ENCODE data around the gene MEF2A.
"Not testable (repeated sequence)": the region's sequence is repeated elsewhere in the genome, so short reads cannot be mapped to it uniquely, and the experiment has no call there.

The MEF2A gene

DNA sequence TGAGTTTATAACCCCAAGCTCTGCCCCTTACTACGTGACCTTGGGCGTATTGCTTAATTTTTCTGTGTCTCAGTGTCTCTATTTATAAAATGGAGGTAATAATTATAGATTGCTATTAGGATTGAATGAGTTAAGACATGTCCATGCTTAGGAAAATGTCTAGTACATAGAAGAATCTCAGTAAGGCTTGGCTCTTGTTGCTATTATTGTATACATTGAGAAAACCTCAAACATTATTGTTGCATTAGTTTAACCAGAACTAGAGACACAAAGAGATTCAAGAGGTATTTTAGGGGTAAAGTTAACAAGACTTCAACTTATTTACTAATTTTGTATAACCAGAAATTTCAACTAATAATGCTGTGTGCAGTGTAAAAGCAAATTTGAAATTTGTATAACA is 66.7 kb downstream of the MEF2A start:
- DNase-seq (ENCODE audit: low read depth): no peak
- H3K4me3 ChIP-seq (ENCODE audit: low read depth, low read length): no peak overlapping the region

GRCh38 chr15:99633655-99634054 is 67.9 kb downstream of the MEF2A start:
- DNase-seq (ENCODE audit: low read depth): no peak
- H3K4me3 ChIP-seq (ENCODE audit: low read depth, low read length): no peak overlapping the region

DNA sequence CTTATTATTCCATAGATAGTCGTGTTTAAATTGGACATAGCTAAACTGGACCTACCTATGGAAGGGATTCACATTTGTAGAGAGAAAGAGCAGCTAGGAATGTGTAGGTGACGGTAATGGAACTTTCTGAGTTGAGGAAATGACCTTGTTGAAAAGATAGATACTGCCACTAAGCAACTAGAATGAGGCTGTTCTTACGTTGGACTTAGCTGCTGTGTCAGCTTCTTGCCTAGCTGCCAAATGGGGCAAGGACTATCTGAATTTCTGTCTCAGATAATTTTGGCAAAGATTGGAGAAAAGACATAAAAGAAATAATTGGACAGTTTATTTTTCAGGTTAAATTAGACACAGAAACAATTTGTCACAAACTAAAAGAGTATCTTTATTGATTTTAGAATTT is 68.8 kb downstream of the MEF2A start:
- no peak overlapping the region for H3K4me3 ChIP-seq (ENCODE audit: low read depth, low read length)
- DNase-seq (ENCODE audit: low read depth): no peak

GRCh38 chr15:99635145-99635544 is 69.4 kb downstream of the MEF2A start:
- DNase-seq (ENCODE audit: low read depth): no peak
- H3K4me3 ChIP-seq (ENCODE audit: low read depth, low read length): no peak overlapping the region

GRCh38 chr15:99635794-99636193 is 70.0 kb downstream of the MEF2A start:
- no peak overlapping the region for H3K4me3 ChIP-seq (ENCODE audit: low read depth, low read length)
- DNase-seq (ENCODE audit: low read depth): no peak

DNA sequence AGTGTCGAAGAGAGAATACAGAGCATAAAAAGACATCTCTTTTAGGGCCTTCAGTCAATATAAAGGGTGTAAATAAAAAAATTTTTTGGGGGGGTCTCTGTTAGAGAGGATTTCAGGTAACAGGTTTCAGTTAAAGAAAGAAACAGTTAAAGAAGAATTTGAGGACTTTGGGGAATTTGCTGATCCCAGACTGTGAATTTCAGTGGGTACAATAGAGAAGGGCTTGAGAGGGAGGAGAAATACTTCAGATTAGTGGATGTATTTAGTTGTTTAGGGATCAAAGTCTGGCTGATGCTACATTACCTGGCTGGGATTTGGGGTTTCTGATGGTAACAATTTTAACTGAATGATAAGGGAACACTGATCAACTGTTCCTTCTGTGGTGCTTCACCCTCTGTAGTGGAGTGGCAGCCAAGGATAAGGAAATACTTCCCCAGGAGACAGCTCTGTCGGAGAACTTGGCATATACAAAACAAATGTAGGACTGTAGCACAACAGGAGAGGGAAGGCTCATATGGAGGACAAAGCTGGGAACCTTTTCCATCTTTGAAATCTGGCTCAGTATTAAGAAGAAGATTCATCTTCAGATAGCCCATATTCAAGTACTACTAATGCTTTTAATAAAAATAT is 79.2 kb downstream of the MEF2A start:
- H3K4me3 ChIP-seq (ENCODE audit: low read depth, low read length): no peak overlapping the region
- DNase-seq (ENCODE audit: low read depth): no peak

DNA sequence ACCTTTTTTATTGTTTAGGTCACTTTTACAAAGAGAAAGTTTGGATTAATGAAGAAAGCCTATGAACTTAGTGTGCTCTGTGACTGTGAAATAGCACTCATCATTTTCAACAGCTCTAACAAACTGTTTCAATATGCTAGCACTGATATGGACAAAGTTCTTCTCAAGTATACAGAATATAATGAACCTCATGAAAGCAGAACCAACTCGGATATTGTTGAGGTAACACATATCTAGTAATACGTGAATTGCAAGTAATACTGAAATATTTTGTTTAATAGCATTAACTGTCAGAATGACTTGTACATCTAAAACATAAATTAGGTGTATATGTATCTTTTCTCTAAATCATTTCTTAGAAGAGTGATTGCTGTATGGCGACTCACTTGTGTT is 79.8 kb downstream of the MEF2A start:
- no peak for DNase-seq (ENCODE audit: low read depth)

DNA sequence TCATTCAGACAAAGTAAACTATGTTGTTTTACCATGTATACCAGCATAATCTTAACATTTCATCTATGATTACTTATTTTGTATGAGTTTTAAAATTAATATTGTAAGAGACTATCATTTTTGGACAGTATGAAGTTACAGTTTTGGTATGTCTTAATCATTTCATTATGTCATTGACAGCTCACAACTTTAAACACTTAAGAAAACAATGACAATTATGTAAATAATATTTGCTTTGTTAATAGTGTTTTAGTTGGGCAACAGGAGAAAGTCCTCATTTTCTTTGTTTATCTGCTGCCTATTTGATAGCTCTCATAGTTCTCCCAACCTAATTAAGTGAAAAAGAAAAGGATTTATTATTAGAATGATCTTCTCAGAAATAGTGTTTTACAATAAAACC is 80.2 kb downstream of the MEF2A start:
- H3K4me3 ChIP-seq (ENCODE audit: low read depth, low read length): no peak overlapping the region
- no peak for DNase-seq (ENCODE audit: low read depth)

More for the DNA sequence above, 79.8 kb downstream of the MEF2A start:
- no peak overlapping the region for H3K4me3 ChIP-seq (ENCODE audit: low read depth, low read length)

- H3K4me3 ChIP-seq (ENCODE audit: low read depth, low read length): no peak overlapping the region
- DNase-seq (ENCODE audit: low read depth): no peak
Measured at GRCh38 chr15:99651023-99651807, 85.4 kb downstream of the MEF2A start.

DNA sequence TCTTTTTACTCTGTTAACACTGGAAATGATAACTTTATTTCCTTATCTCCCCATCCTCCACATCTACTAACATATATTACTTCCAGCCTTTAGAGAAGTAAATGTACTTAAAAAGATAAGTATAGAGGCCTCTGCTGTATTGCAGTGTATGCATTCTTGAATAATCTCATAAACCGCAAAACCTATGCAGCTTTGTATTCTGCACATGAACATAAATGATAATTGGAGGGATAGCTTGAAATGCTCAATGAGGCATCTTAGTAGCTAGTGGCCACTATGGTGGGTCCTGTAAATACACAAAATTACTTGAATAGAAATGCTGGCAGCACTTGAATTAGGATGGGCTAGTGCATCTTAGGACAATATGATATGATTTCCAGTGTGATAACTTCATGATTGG is 90.4 kb downstream of the MEF2A start:
- no peak for DNase-seq (ENCODE audit: low read depth)
- no peak overlapping the region for H3K4me3 ChIP-seq (ENCODE audit: low read depth, low read length)

DNA sequence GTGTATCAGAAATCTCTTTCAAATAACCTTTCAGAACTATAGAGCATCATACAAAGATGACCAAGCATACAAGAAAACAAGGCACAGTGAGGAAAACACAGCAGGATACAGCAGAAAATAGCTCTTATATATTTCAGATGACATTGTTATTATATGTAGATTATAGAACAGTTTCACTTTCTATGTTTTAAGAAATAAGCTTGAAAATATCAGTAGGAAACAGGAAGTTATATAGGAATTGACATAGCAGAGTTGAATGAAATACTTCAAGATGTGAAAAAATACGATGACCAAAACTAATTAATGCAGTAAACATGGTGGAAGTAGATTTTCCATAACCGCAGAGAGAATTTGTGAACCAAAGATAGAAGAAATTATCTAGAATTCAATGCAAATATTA is 92.2 kb downstream of the MEF2A start:
- H3K4me3 ChIP-seq (ENCODE audit: low read depth, low read length): no peak overlapping the region
- DNase-seq (ENCODE audit: low read depth): no peak

GRCh38 chr15:99662903-99663302 is 97.1 kb downstream of the MEF2A start:
- no peak for DNase-seq (ENCODE audit: low read depth)
- H3K4me3 ChIP-seq (ENCODE audit: low read depth, low read length): no peak overlapping the region

- not testable (repeated sequence) for DNase-seq (ENCODE audit: low read depth); H3K4me3 ChIP-seq (ENCODE audit: low read depth, low read length)
Measured at GRCh38 chr15:99666073-99666472, 100.3 kb downstream of the MEF2A start.

GRCh38 chr15:99668533-99669182 is 102.9 kb downstream of the MEF2A start:
- H3K4me3 ChIP-seq (ENCODE audit: low read depth, low read length): no peak overlapping the region
- no peak for DNase-seq (ENCODE audit: low read depth)

DNA sequence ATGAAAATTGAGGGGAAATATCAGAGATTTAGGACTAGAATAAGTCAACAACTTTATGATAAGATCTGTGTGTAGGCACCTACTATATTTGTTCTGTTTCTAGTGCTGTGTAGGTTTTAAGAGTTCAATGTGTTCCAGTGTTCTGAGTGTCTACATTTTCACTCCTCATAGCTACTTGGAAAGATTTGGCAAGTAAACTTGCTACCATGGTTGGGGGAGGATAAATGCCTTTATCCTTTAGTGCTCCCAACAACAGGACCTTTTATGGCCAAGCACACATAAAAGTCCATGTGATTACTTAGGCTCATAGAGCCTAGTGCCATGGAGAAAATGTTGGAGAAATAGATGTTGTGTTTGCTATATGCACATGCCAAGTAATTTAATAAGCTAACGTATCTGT is 103.5 kb downstream of the MEF2A start:
- H3K4me3 ChIP-seq (ENCODE audit: low read depth, low read length): no peak overlapping the region
- no peak for DNase-seq (ENCODE audit: low read depth)

DNA sequence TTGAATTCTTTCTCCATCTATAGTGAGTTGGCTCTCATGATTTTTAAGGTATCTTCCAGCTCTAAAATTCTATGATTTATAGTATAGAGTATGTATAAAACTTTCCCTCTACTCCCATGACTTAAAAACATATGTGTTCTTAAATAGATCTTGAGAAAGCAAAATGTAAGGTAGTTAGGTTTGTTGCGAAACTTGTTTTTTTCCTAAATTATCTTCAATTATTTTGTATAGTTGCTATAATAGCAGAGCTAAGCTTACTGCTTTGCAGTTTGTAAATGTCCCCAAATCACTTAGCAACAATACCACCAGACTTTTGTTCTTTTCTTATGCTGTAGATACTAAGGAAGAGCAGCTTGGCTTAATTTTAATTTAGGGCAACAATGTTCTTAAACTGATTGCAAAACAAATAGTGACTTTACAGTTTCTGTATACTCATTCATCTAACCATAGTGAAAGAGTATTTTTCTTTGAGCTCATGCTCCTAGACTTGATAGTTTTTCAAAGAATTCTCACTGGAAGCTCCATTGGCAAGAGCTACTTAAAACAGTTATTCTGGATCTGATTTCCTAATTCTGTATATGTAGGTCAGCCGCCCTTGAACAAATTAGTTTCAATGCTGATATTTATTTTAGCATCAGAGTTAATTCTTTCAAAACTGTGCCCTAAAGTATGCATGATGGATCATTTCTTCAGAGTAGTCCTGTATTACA is 106.3 kb downstream of the MEF2A start:
- no peak overlapping the region for H3K4me3 ChIP-seq (ENCODE audit: low read depth, low read length)
- DNase-seq (ENCODE audit: low read depth): no peak

- no peak overlapping the region for H3K4me3 ChIP-seq (ENCODE audit: low read depth, low read length)
- DNase-seq (ENCODE audit: low read depth): no peak
Measured at GRCh38 chr15:99673111-99673510, 107.3 kb downstream of the MEF2A start.

GRCh38 chr15:99674279-99674678 is 108.5 kb downstream of the MEF2A start:
- DNase-seq (ENCODE audit: low read depth): no peak
- H3K4me3 ChIP-seq (ENCODE audit: low read depth, low read length): no peak overlapping the region

DNA sequence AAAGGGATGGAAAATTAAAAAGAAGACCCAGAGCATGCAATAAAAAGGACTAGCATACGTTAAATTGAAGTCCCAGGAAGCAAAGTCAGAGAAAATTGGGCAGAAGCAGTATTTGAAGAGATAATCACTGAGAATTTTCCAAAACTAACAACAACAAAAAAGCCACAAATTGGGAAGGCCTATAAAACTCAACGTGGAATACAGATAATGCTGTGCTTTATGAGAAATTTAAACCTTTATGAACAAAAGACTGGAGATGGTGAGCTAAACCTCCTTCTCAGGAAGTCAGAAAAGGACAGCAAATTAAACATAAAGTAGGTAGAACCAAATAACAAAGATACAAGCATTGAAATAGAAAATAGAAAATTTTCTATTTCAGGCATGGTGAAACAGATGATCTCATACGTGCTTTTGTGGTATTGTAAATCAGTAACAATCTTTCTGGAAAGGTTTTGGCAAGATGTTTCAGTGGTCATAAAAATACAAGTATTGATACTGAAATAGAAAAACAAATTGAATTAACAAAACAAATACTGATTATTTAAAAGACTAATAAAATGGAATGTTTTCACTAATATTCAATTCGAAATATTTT is 111.9 kb downstream of the MEF2A start:
- DNase-seq (ENCODE audit: low read depth): no peak
- no peak overlapping the region for H3K4me3 ChIP-seq (ENCODE audit: low read depth, low read length)

DNA sequence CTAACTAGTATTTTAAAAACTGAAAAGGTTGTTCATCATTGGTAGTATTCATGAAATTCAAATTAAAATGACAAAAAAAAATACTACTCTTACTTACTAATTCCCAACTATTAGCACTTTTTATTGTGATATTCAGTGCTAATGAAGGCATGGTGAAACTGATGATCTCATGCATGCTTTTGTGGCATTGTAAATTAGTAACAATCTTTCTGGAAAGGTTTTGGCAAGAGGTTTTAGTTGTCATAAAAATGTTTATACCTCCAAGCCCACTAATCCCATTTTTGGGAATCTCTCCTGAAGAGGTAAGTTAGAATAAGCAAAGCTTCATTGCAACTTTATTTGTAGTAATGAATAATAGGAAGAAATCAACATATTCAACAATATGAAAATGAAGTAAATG is 114.5 kb downstream of the MEF2A start:
- no peak overlapping the region for H3K4me3 ChIP-seq (ENCODE audit: low read depth, low read length)
- DNase-seq (ENCODE audit: low read depth): no peak
